Esophagus muscularis mucosa (tissue), 3 donors: ENCODE data around the gene AHCYL1.

Source experiments
- CTCF ChIP-seq, 3 experiments: fragments of 200-600 bp in 2 of 3; fragments of 450-650 bp in 1 of 3; sonication (generic) in 2 of 3; IDR thresholded peaks; one replicate each; pipeline ENCODE4 v1.5.1; 2017 to 2019; ENCODE audit warnings: antibody characterized with exemption in 3 of 3, mild to moderate bottlenecking in 2 of 3, moderate library complexity in 1 of 3
- POLR2A ChIP-seq: fragments of 450-650 bp; IDR thresholded peaks from one replicate; pipeline ENCODE4 v1.6.1; 2017; ENCODE audit warnings: antibody characterized with exemption, moderate library complexity, mild to moderate bottlenecking, low read depth
- POLR2AphosphoS5 ChIP-seq, 2 donors: sonication (generic); formaldehyde crosslinking; IDR thresholded peaks; one replicate each; pipeline ENCODE4 v1.6.1; 2017; ENCODE audit warnings: antibody characterized with exemption in 2 of 2

DNA sequence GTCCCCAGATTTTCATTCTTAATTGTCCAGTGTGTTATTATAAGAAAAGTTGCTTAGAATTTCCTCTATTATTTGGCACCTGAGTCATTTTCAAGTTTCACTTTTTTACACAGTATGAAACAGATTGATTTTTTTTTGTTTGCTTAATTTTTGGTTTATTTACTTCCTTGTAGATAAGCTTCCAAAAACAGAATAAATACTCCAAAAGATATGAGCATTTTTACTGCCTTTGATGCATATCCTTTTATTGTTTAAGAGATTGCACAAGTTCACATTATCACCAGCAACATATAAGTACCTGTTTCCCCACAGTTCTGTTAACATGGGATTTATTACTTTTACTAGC, 36.3 kb upstream of the AHCYL1 start:
- TF ChIP-seq POLR2AphosphoS5 (IDR thresholded peaks at IDR 0.05) (no peak), CTCF (IDR thresholded peaks at IDR 0.05) (no peak), POLR2A (no peak)
